BE2C (cell line): ENCODE measurements around the gene PTH2R.

Source experiments
- DNase-seq: peaks from one replicate; pipeline ENCODE4 v3.0.0-alpha.2; 2020
- H3K27me3 ChIP-seq: fragments of 250-450 bp; sonication (Bioruptor Pico); 2 replicates; pipeline ENCODE4 v1.5.1; 2020; ENCODE audit warnings: mild to moderate bottlenecking
- H3K36me3 ChIP-seq: fragments of 250-450 bp; sonication (Bioruptor Pico); 2 replicates; pipeline ENCODE4 v1.5.1; 2020; ENCODE audit warnings: mild to moderate bottlenecking
- H3K4me1 ChIP-seq: fragments of 250-450 bp; sonication (Bioruptor Pico); 2 replicates; pipeline ENCODE4 v1.5.1; 2020
- H3K4me3 ChIP-seq: 2 replicates; pipeline ENCODE4 v1.5.1; 2011; ENCODE audit warnings: low read depth, low read length
- H3K9me3 ChIP-seq: fragments of 250-450 bp; sonication (Bioruptor Pico); 2 replicates; pipeline ENCODE4 v1.5.1; 2020
- TF ChIP-seq, protein P1 (sequence below): IDR thresholded peaks from 2 replicates; pipeline ENCODE4 v1.5.1; 2012; ENCODE audit warnings: mild to moderate bottlenecking, low read depth, low read length

Gene PTH2R

DNA sequence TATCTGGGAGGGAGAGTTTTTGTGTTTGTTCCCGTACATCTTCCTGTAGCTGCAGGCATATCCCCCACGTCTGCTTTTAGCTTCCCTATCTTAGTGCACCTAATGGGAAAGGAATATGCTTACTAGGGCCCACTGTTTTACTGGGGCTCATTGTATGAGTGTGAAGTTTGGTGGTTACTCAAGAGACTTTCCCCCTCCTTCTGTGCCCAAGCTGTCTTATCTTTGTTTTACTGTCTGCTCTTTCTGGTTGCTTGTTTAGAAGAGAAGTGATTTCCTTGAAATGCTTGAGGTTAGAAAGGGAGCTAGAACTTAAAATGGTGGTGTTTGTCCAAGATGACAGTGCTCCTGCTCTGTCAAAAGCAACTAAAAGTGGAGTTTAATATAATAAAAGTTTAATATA lies 7.3 kb downstream of the PTH2R start:
- Histone ChIP-seq H3K36me3 (no peaks in the 10 kb centered on the region), H3K27me3 (no peaks in the 10 kb centered on the region), H3K4me3 (no peak overlapping the region), H3K4me1 (no peaks in the 10 kb centered on the region), H3K9me3 (no peaks in the 10 kb centered on the region)
- TF ChIP-seq, protein P1, sequence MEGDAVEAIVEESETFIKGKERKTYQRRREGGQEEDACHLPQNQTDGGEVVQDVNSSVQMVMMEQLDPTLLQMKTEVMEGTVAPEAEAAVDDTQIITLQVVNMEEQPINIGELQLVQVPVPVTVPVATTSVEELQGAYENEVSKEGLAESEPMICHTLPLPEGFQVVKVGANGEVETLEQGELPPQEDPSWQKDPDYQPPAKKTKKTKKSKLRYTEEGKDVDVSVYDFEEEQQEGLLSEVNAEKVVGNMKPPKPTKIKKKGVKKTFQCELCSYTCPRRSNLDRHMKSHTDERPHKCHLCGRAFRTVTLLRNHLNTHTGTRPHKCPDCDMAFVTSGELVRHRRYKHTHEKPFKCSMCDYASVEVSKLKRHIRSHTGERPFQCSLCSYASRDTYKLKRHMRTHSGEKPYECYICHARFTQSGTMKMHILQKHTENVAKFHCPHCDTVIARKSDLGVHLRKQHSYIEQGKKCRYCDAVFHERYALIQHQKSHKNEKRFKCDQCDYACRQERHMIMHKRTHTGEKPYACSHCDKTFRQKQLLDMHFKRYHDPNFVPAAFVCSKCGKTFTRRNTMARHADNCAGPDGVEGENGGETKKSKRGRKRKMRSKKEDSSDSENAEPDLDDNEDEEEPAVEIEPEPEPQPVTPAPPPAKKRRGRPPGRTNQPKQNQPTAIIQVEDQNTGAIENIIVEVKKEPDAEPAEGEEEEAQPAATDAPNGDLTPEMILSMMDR, result no peak
- no peak for DNase-seq

DNA sequence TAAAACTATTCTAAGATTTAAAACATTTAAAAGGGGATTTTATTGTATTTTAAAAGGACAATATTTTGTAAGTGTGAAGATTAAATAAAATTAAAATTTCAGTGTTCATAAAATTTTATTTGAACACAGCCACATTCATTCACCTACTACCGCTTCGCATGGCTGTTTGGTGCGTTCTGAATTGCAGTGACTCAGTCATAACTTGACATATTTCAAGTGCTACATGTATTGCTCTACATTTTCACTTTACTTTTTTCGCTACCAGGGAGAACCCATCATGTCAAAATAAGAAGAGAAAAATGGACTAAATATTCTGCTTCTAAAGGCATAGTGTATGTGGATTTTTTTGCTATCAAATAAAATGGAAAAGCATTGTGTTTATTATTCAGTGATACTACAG lies 8.7 kb downstream of the PTH2R start:
- Histone ChIP-seq H3K9me3 (no peaks in the 10 kb centered on the region), H3K4me1 (no peaks in the 10 kb centered on the region), H3K36me3 (no peaks in the 10 kb centered on the region), H3K4me3 (no peak overlapping the region), H3K27me3 (no peaks in the 10 kb centered on the region)
- TF ChIP-seq, protein P1, result no peak
- DNase-seq, result no peak

DNA sequence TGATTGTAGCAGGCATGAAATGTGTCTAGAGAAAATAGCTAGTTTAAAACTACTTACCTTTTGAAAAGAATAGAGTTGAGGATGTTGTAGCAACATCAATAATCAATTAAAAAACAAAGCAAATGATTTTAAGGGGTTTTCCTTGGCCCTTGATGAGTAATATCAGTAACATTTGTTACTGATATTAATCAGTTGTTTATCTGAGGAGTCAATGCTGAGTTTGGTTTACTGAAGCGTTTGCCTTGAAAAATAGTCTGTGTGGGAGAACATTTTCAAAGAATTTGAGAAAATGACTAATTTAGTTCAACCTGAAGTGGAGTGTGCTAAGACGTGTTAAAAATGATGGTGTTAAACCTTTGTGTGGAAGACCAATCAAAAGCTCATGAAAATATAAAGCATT lies 9.3 kb downstream of the PTH2R start:
- Histone ChIP-seq H3K4me3 (no peak overlapping the region), H3K36me3 (no peaks in the 10 kb centered on the region), H3K4me1 (no peaks in the 10 kb centered on the region), H3K9me3 (no peaks in the 10 kb centered on the region), H3K27me3 (no peaks in the 10 kb centered on the region)
- DNase-seq, result no peak
- TF ChIP-seq, protein P1, result no peak

DNA sequence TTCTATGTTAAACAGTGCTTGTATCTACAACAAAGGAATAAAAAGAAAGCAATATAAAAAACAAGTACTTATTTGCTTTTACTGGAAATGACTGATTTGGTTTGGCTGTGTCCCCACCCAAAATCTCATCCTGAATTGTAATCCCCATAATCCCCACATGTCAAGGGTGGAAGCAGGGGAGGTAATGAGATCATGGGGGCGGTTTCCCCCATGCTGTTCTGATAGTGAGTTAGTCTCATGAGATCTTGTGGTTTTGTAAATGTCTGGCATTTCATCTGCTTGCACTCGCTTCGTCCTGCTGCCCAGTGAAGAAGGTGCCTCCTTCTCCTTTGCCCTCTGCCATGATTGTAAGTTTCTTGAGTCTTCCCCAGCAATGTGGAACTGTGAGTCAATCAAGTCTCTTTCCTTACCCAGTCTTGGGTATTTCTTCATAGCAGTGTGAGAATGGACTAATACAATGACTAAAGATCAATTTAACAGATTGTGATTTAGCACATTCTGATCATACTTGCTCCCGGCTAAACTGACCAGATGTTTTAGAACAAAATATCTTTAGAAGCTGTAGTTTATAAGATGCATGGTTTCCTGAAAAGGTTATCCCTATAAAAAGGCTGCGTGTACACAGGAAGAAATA lies 19.9 kb downstream of the PTH2R start:
- TF ChIP-seq, protein P1, result no peak
- Histone ChIP-seq H3K4me3 (no peak overlapping the region), H3K9me3 (no peaks in the 10 kb centered on the region), H3K36me3 (no peaks in the 10 kb centered on the region), H3K4me1 (no peaks in the 10 kb centered on the region), H3K27me3 (no peaks in the 10 kb centered on the region)
- DNase-seq, result no peak

DNA sequence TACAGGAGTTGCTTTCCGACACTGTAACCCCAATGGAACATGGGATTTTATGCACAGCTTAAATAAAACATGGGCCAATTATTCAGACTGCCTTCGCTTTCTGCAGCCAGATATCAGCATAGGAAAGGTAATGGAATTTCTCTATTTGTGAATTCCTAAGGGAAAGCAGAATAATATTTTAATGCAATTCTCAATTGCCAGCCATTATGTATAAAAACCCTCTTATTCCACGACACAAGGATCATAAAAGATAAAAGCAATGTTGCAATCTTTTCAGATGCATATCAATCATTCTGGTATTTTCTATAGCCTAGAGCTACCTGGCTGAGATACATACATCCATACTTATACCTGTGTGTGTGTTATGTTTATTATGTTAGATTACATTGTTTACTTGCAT lies 31.2 kb downstream of the PTH2R start:
- TF ChIP-seq, protein P1, result no peak
- no peaks in the 10 kb centered on the region; the same call in 1 of the 2 replicates for H3K4me1 ChIP-seq
- H3K27me3 ChIP-seq, result no peaks in the 10 kb centered on the region
- no peaks in the 10 kb centered on the region for H3K36me3 ChIP-seq
- no peaks in the 10 kb centered on the region for H3K9me3 ChIP-seq
- no peak overlapping the region for H3K4me3 ChIP-seq
- no peak for DNase-seq

DNA sequence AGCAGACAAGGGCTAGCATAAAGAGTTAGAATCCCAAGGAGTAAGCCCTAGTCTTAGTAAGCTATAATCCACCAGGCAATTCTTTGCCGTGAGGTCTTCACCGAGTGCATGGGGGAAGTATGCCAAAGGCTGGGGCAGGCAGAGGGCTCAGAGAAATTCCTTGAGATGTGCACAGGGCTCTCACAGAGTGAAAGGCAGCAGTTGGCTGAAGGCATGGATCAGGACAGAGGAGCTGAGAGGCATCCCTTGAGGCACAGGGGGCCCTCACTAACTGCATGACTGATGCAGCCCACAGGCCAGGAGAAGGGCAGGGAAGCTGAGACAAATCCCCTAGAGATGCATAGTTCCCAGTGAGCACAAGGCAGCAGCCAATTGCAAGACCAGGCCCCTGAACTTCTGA lies 34.1 kb downstream of the PTH2R start:
- TF ChIP-seq, protein P1, result no peak
- Histone ChIP-seq H3K36me3 (no peaks in the 10 kb centered on the region), H3K9me3 (no peaks in the 10 kb centered on the region), H3K4me1 (no peaks in the 10 kb centered on the region; the same call in 1 of the 2 replicates), H3K27me3 (no peaks in the 10 kb centered on the region), H3K4me3 (no peak overlapping the region)
- DNase-seq, result no peak
